OCI-LY3 (cell line): Measurements from ENCODE around the gene ANKMY2.

Source experiments
- EZH2phosphoT487 ChIP-seq: fragments of 200-600 bp; shearing (Covaris generic); IDR thresholded peaks from 2 replicates; pipeline ENCODE4 v1.6.1; 2018; ENCODE audit warnings: antibody characterized with exemption, mixed run types, low read depth
- TF ChIP-seq, protein P1 (sequence below): fragments of 200-600, 300-600 bp; sonication (generic); IDR thresholded peaks from 2 replicates; pipeline ENCODE4 v1.5.1; 2014; ENCODE audit warnings: antibody characterized with exemption, low read length, low read depth

DNA sequence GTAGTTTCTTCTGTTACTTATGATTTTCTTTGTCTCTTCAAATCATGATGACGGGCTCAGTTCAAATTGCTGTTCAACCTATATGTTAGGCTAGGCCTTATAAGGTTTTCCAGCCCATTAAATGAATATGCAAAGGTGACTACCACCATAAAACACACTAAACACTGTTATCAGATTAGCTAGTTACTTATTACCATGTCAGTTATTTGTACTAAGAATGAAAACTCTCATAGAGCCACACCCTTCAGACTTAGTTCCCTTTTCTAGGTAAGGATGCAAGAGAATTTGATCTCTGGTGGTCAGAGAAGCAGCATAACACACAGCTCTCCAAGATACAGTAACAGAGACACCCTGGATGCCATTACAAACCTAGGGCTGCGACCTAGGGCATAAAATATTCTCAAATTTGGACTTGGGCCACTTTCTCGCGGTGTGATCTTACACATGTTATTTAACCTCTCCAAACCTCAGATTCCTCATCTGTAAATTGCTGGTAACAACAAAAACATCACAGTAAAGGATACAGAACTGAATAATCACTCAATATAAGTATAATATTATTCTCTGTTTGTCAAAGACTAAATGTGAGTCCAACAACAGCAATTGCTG is 35.6 kb downstream of the ANKMY2 start:
- TF ChIP-seq, protein P1, sequence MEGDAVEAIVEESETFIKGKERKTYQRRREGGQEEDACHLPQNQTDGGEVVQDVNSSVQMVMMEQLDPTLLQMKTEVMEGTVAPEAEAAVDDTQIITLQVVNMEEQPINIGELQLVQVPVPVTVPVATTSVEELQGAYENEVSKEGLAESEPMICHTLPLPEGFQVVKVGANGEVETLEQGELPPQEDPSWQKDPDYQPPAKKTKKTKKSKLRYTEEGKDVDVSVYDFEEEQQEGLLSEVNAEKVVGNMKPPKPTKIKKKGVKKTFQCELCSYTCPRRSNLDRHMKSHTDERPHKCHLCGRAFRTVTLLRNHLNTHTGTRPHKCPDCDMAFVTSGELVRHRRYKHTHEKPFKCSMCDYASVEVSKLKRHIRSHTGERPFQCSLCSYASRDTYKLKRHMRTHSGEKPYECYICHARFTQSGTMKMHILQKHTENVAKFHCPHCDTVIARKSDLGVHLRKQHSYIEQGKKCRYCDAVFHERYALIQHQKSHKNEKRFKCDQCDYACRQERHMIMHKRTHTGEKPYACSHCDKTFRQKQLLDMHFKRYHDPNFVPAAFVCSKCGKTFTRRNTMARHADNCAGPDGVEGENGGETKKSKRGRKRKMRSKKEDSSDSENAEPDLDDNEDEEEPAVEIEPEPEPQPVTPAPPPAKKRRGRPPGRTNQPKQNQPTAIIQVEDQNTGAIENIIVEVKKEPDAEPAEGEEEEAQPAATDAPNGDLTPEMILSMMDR: no peak
- no peak for TF ChIP-seq EZH2phosphoT487
